ENCODE measurements around the gene DDX31.

DDX31 gene

DNA sequence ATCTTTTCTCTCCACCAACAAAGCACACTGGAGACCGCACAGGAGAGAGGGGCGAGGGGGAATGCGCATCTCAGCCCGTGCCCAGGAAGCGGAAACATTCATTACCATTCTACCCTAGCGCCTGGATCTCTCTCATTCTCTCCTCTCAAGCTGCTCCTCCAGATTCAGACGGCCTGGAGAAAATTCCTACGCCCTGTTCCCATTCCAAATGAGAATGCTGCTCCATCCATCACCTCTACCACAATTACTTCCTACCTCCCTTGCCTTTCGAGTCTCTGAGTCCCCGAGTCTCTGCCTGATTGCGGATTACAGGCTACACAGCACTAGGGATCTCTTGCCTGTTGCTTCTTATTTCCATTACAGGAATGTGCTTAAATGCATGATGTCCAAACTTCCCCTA lies 6.7 kb downstream of the DDX31 start:
- no peak overlapping the region for H3K4me3 ChIP-seq (ENCODE audit: low read depth, low read length)
- TF ChIP-seq, protein P1, sequence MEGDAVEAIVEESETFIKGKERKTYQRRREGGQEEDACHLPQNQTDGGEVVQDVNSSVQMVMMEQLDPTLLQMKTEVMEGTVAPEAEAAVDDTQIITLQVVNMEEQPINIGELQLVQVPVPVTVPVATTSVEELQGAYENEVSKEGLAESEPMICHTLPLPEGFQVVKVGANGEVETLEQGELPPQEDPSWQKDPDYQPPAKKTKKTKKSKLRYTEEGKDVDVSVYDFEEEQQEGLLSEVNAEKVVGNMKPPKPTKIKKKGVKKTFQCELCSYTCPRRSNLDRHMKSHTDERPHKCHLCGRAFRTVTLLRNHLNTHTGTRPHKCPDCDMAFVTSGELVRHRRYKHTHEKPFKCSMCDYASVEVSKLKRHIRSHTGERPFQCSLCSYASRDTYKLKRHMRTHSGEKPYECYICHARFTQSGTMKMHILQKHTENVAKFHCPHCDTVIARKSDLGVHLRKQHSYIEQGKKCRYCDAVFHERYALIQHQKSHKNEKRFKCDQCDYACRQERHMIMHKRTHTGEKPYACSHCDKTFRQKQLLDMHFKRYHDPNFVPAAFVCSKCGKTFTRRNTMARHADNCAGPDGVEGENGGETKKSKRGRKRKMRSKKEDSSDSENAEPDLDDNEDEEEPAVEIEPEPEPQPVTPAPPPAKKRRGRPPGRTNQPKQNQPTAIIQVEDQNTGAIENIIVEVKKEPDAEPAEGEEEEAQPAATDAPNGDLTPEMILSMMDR (conservative IDR thresholded peaks at IDR 0.05; ENCODE audit: low read depth, low read length): no peak
- no peak for DNase-seq (ENCODE audit: low read depth)

DNA sequence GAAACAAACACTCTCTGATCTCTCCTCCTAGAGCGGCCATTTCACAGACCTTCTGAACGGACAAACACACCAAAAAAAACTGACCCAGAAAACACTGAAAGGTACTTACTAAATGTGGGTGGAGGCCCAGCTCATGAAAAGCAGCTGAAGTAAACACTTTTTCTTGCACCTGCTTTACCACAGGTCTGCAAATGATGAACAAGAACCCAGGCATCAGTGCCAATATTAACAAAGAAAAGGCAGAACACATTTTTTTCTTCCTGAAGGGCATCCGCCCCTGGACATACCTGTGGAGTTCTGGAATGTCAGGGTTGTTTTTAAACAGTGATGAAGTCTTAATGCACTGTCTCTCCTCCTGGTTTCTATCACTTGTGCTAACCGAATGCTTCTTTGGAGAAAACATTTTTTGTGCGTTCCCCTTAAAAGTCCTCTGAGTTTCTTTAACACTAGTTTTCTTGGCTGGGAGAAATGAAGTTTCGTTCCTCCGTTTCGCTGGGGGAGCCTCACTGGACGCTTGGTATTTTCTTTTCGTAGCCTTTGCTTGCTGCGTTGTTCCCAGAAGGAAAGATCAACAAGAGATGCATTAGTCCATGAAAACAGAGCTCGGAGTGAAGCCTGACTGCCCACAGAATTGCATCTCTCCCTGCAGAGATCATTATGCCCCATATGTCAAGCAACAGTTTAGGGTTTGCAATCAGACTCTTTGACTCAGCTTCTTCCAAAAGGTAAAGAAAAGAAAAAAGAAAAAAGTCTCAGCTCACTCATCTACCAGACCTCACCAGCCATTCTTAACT lies 7.4 kb downstream of the DDX31 start:
- TF ChIP-seq, protein P1 (conservative IDR thresholded peaks at IDR 0.05; ENCODE audit: low read depth, low read length): no peak
- H3K4me3 ChIP-seq (ENCODE audit: low read depth, low read length): no peak overlapping the region
- no peak for DNase-seq (ENCODE audit: low read depth)

DNA sequence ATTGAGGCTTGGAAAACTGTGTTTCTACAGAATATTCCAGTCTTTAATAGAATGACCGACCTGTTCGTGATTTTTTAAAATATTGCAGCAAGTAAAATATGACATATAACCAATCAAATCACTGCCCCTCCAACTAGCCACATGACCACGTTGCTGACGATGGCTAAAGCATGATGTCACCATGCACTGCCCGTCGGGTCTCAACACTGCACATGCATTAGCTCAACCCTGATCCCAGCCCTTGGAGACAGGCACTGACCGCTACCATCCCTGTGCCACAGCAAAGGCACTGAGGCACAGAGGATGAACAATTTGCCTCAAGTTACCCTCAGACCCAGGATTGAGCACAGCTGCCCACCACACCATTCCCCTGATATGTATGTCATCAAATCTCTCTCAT lies 13.5 kb downstream of the DDX31 start:
- no peak for DNase-seq (ENCODE audit: low read depth)
- no peak overlapping the region for H3K4me3 ChIP-seq (ENCODE audit: low read depth, low read length)
- TF ChIP-seq, protein P1 (conservative IDR thresholded peaks at IDR 0.05; ENCODE audit: low read depth, low read length): no peak

DNA sequence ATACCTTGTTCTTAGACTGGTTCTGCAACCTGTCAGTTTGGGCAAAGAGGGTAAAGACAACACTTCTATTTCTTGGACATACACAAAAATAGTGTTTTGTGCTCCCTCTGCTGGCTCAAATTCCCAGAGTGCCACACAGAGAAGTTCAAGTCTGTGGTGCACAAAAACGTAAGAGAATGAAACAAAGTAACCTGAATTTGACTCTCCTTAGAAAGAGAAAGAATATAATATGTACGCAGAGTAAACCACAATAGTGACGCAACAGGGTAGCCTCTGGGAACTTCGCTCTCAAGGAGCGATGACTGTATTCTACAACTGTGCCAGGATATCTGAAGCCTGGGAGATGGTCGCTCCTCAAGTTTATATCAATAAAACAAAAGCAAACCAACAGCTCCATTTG lies 18.5 kb downstream of the DDX31 start:
- DNase-seq (ENCODE audit: low read depth): peak; percentile 96
- TF ChIP-seq, protein P1 (conservative IDR thresholded peaks at IDR 0.05; ENCODE audit: low read depth, low read length): peak; percentile 82
- H3K4me3 ChIP-seq (ENCODE audit: low read depth, low read length): no peak overlapping the region

DNA sequence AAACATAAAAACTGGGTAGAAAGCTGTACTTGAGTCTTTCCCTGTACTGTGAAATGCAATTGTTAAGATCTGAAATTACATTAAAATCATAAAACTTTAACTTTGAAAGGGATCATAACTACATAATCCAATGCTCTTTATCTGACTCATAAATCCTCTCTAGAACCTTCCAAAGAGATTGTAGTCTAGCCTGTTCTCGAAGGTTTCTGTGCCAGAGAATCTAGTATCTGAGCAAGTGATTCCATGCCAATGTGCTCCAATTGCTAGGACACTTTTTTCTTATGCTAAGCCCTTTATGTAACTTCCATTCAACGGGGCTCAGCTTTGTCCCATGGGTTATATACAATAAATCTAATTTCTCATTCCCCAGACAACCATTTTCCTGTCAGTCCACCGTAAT lies 21.1 kb downstream of the DDX31 start:
- no peak for DNase-seq (ENCODE audit: low read depth)
- TF ChIP-seq, protein P1 (conservative IDR thresholded peaks at IDR 0.05; ENCODE audit: low read depth, low read length): no peak
- no peak overlapping the region for H3K4me3 ChIP-seq (ENCODE audit: low read depth, low read length)

DNA sequence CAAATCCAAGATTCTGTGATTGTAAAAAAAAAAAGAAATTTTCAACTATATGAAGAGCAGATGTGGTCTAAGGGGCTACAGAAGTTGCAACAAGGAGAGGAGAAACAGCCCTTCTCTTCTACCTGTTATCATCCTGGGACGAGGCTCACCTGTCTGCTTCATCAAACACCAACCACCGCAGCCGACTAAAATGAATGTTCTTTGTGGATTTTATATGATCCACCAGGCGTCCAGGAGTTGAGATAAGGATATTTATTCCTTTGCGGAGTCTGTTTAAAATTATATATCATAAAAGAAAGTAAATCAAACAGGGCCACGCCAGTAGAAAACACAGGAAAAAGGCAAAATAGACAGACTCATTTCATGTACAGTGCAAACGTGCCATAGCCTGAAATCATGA lies 21.5 kb downstream of the DDX31 start:
- TF ChIP-seq, protein P1 (conservative IDR thresholded peaks at IDR 0.05; ENCODE audit: low read depth, low read length): no peak
- no peak overlapping the region for H3K4me3 ChIP-seq (ENCODE audit: low read depth, low read length)
- DNase-seq (ENCODE audit: low read depth): no peak

DNA sequence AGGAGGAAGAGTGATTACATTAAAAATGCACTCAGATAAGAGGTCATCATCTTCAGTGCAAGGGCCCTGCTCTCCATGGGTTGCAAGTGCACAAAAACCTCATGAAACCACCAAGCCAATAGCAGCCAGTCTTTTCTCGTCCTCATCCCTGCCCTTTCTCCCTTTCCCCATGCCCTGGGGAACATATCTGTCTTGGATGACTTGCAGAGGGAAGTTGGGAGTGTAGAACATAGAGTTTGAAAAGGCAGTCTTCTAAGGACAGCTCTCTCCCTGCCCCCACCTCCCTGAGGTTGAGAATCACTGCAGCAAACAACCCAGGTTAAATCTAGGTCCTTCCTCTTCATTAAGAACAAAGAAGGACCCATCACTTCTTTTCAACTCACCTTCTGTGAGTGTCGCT lies 22.0 kb downstream of the DDX31 start:
- DNase-seq (ENCODE audit: low read depth): no peak
- TF ChIP-seq, protein P1 (conservative IDR thresholded peaks at IDR 0.05; ENCODE audit: low read depth, low read length): no peak
- H3K4me3 ChIP-seq (ENCODE audit: low read depth, low read length): no peak overlapping the region

Measured in choroid plexus epithelial cell (primary cell).